Fibroblast of skin of left quadriceps (primary cell): ENCODE data around the gene POF1B.
"Not testable (repeated sequence)": the region's sequence is repeated elsewhere in the genome, so short reads cannot be mapped to it uniquely, and the experiment has no call there.

Experiments used
- DNase-seq, 2 experiments: peaks; one replicate each; pipeline ENCODE4 v3.0.0-alpha.2; 2013; ENCODE audit warnings: low read depth in 2 of 2

POF1B gene, protein sequence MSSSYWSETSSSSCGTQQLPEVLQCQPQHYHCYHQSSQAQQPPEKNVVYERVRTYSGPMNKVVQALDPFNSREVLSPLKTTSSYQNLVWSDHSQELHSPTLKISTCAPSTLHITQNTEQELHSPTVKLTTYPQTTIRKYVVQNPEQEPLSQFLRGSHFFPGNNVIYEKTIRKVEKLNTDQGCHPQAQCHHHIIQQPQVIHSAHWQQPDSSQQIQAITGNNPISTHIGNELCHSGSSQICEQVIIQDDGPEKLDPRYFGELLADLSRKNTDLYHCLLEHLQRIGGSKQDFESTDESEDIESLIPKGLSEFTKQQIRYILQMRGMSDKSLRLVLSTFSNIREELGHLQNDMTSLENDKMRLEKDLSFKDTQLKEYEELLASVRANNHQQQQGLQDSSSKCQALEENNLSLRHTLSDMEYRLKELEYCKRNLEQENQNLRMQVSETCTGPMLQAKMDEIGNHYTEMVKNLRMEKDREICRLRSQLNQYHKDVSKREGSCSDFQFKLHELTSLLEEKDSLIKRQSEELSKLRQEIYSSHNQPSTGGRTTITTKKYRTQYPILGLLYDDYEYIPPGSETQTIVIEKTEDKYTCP

DNA sequence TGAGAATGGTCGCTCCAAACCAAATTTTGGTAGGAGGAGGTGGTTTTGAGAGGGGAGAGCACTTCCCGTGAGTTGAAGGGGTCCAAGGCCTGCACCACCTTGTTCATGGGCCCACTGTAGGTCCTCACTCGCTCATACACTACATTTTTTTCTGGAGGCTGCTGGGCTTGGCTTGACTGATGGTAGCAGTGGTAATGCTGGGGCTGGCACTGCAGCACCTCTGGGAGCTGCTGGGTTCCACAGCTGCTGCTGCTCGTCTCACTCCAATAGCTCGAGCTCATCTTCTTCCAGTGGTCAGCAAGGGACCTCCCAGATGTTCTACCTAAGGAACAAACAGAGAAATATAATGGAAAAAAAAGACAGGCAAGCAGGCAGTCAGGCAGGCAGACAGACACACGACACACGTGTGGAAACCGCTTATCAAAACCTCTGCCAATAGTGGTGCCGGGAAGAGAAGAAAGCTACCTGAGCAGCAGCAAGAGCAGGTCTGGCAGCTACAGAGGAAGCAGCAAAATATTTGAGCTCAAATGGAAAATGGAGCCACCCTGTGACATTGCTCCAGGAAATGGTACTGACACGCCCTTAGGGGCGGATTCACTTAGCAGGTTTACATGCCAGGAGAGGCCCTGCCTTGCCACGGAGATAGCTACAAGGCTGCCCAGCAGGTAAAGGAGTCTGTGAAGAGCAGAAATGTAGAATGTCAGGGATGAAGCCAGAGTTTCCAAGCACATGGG, at the start of gene POF1B:
Gene POF1B (minus strand): TSS at position 492 of the 734 bp plus-strand sequence. CDS start 211 bp downstream, at position 281.
- no peak for DNase-seq

- DNase-seq, result no peak
Observed at GRCh38 chrX:85429066-85429465, 49.6 kb upstream of the POF1B start.

DNA sequence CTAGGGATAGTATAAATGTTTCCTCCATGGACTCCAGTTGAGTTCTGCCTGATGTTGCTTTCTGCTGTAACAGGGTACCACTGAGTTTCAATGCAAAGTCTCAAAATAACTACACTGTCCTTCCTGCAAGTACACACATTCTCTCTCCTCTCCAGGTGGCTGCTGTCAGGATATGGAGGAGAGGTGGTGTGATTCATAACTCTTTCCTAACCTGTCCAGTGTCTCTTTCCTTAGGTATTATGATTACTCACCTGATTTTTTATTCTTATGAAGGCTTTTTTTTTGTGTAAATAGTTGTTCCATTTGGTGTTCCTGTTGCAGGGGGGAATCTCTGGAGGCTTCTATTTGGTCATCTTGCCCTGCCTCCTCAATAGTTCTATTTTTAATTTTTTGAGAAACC, 39.8 kb upstream of the POF1B start:
- no peak for DNase-seq

DNA sequence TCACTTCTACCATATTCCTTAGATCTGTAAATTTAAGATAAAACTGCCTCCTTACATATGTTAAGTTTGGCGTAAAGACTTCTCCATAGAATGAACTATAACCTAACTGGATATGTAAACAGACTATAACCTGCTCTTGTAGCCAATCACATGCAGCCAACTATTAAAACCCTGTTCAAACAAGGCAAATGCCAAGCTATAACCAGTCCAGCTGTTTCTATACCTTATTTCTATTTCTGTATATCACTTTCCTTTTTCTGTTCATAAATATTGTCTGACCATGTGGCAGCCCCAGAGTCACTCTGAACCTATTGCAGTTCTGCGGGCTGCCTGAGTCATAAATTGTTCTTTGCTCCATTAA, 12.4 kb upstream of the POF1B start:
- DNase-seq, result no peak

GRCh38 chrX:85391185-85391877, 11.9 kb upstream of the POF1B start:
- no peak for DNase-seq

DNA sequence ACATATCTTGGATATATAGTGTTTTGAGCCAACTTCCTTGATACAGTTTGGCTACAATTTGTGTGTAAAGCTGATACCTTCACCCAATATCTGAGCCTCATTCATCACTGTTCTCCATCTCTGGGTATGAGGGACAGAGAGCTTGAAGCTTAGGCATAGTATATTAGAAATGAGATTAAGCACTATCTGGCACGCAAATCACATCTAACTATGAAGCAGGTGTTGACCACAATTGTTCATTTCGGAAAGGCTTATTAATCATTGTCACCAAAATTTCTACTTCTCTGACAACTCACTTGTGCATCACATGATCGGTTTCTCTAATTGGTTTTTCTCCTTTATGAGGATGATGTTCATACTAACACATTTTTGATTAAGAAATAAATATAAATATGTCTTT, 2.1 kb upstream of the POF1B start:
- no peak for DNase-seq

DNA sequence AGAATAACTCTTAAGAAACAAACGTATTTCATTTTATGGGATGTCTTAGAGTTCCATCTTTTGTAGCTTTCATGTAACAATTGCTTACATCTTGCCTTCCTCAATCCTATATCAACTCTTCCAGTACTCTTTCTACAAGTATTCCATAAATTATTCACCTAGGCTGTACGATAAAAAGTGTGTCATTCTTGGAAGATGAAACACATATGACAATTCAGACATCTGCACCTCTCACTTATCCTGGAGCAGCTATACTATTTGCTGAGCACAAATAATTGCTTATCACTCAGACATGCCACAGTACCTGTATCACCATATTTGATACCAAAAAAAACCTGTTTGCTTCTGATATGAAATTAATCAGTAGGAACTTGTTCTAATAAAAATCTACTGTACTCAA, 1.0 kb downstream of the POF1B start:
- no peak for DNase-seq

- no peak for DNase-seq
Observed at GRCh38 chrX:85375333-85375738, 4.1 kb downstream of the POF1B start.

DNA sequence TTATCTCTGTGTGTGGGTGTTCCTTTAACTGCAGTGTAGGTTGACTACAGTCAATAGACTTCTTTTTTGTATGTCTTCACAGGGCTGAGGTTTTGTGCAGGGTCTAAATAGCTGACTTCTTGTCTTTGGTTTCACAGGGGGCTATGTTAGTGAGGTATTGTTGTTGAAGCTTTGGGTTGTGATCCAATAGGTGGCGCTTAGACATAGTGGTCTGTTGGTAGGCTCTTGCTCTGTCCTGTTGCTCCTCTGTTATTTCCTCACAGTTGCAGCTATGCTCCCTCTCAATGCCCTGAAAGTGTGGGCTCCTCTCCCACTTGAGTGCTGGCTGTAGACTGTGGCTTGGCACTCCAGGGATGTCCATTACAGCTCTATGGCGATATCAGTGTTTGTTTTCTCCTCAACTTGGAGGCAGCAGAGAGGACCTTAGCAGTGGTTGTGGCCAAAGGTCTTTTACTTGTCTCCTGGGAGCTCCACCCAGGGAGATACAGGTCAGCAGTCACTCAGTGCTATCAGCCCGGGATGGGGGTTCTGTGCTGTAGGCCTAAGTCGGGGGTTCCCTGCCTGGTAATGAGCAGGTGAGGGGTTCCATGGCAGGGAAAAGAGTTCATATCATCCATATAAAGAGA, 14.0 kb downstream of the POF1B start:
- DNase-seq, result no peak

DNA sequence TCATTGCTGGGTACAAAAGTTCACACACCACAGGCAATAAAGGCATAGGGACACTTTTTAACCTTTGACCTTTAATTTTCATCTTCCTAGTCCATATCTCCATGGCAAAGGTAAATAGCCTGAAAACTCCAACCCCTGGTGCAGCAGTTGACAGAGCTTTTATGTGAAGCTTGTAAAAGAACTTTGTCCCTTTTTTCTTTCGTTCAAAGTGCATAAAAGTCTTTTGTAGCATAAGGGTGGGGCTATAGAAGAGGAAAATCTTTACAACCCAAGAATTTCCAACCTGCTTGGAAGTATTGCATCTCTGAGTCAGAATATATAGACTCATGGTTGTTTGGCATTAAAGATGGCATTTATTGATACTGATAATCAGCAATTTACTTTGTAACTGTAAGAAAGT, 20.4 kb downstream of the POF1B start:
- DNase-seq, result no peak

DNA sequence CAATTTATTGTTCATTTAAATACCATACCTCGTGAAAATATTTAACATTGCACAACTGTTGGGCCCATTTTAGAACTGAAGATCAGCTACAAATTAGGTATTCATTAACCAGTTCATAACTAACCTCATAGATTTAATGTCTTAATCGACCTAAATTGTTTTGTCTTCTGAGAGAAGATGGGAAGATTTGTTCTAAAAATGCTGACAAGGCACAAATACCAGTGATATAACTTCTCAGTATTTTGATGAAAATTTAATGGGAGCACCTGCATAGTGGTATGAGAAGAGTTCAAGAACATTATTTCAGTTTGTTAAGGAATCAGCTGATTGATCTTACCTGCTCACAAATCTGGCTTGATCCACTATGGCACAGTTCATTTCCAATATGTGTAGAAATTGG, 33.9 kb downstream of the POF1B start:
- no peak for DNase-seq

- DNase-seq, result no peak
Observed at GRCh38 chrX:85327060-85327333, 52.5 kb downstream of the POF1B start.

DNA sequence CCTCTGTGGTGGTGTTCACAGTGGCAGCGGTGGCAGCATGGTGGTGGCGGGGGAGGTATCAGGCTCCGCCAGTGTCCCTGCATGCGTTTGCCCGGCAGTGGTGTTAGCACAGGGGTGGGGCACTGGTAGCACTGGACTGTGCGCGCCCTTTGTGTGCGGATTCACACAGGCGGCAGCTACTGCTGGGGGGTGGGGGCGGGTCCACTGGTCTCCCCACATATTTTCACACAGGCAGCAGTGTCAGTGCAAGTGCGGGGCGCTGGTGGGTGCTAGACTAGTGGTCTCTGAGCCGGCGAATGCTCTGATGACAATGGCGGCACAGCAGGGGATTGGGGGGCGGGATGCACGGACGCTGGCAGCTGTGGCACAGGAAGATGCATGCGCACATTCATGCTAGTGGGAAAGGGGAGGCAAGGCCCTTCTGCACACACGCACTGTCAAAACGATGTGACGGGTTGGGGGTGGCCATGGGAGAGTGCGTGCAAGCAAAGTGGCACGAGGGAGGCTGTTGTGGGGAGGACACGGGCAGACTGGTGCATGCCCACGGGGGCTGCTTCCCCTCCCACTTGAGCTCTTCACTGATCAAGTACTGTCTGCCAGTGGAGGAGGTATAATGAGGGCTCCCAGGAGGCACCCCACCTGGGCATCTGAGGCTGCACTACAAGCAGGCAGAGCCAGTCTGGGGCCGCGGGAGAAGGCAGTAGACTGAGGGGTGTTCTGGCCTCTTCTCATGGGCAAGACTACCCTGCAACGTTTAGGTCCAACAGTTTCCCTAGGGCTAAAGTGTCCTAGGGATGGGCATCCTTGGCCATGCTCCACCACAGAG, 53.0 kb downstream of the POF1B start:
- no peak for DNase-seq

DNA sequence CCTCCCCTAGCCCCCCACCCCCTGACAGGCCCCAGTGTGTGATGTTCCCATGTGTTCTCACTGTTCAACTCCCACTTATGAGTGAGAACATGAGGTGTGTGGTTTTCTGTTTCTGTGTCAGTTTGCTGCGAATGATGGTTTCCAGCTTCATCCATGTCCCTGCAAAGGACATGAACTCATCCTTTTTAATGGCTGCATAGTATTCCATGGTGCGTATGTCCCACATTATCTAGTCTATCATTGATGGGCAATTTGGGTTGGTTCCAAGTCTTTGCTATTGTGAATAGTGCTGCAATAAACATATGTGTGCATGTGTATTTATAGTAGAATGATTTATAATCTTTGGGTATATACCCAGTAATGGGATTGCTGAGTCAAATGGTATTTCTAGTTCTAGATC, 68.1 kb downstream of the POF1B start:
- DNase-seq, result not testable (repeated sequence)

DNA sequence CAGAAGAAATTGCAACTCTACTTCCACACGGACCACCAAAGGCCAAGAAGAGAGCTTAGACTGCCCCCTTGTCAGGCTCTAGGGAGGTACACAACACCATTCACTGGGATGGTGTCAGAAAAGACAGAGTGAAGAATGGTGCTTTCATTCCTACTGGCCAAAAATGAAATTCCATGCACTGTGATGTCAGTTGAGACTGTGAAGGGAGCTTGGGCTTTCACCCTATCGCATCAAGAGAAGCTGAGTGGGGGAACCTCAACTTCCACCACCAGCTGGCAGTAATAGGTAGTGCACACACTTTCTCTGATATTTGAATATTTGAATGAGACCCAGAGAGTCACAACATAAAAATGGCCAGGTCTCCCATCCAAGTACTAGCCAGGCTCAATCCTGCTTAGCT, 69.7 kb downstream of the POF1B start:
- no peak for DNase-seq

DNA sequence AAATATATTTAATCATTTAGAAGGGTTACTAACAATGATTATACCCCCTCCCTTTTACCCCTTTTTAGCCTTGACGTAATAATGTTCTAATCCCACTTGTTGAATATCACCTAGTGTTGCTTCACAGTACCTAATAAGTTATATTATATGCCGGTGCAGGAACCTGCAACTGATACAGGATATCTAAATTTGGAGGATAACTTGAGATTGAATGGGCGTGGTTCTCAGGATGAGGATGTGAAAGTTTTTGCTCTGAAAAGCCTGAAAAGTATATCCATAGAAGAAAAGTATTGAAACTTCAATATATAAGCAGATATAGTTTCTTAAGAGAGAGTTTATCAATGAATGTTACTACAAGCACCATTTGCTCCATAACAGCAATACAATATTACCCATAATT, 75.9 kb downstream of the POF1B start:
- DNase-seq, result no peak

GRCh38 chrX:85288992-85289723, 90.3 kb downstream of the POF1B start:
- no peak for DNase-seq

- DNase-seq, result not testable (repeated sequence)
Observed at GRCh38 chrX:85285286-85285685, 94.2 kb downstream of the POF1B start.

- DNase-seq, result no peak
Observed at GRCh38 chrX:85244450-85245211, 134.8 kb downstream of the POF1B start.
